Calu3 (cell line): ENCODE data around the gene TCTN1. TPM values are rescaled to one million over a fixed set of nuclear protein-coding genes. Genes with fewer than 3 reads are reported as not detected.

ENCODE experiments used
- BruUV-seq: library from RNA; stranded (reverse); fragments of 400-500 nt; replicated peaks from 2 replicates; lab custom pipeline; 2021; lab: Mats Ljungman, UMichigan
- CTCF ChIA-PET: fragments of 300-600 bp; sonication (Branson Sonifier 250); formaldehyde crosslinking; loops from one replicate; lab custom pipeline; 2022; ENCODE audit warnings: antibody characterized with exemption; lab: Charles Lee
- DNase-seq: peaks from one replicate; pipeline ENCODE4 v3.0.0; 2022
- H3K27ac Mint-ChIP-seq: one replicate; pipeline ENCODE4 v1.8.0; 2022; ENCODE audit warnings: mixed read lengths; ENCODE audit not compliant: unreplicated experiment
- H3K27me3 Mint-ChIP-seq: one replicate; pipeline ENCODE4 v1.8.0; 2022; ENCODE audit warnings: mixed read lengths; ENCODE audit not compliant: unreplicated experiment
- H3K36me3 Mint-ChIP-seq: one replicate; pipeline ENCODE4 v1.8.0; 2022; ENCODE audit warnings: mild to moderate bottlenecking, moderate library complexity, mixed read lengths; ENCODE audit not compliant: insufficient read depth, unreplicated experiment
- H3K4me1 Mint-ChIP-seq: one replicate; pipeline ENCODE4 v1.8.0; 2022; ENCODE audit warnings: mild to moderate bottlenecking, low read depth, mixed read lengths; ENCODE audit not compliant: unreplicated experiment
- H3K4me3 Mint-ChIP-seq: one replicate; pipeline ENCODE4 v1.8.0; 2022; ENCODE audit warnings: mild to moderate bottlenecking, low read depth, moderate library complexity, mixed read lengths; ENCODE audit not compliant: unreplicated experiment
- H3K9me3 Mint-ChIP-seq: one replicate; pipeline ENCODE4 v1.8.0; 2022; ENCODE audit warnings: low read depth, mixed read lengths; ENCODE audit not compliant: unreplicated experiment
- intact Hi-C: fragments of 100-400 bp; cut with micrococcal nuclease; formaldehyde crosslinking; loops from one replicate; pipeline ENCODE4 v1.10.0; 2022; ENCODE audit not compliant: unreplicated experiment
- total RNA-seq: library from RNA; stranded (reverse); gene quantifications from 2 replicates; pipeline ENCODE4 v1.2.3, GENCODE V29; 2022
- TF ChIP-seq, protein P1 (sequence below): fragments of 200-600 bp; IDR thresholded peaks from one replicate; pipeline ENCODE4 v1.8.0; 2022; ENCODE audit warnings: antibody characterized with exemption; ENCODE audit not compliant: unreplicated experiment

TCTN1 gene
- total RNA-seq, 1 experiment from 2014 or later = 41.8 TPM

DNA sequence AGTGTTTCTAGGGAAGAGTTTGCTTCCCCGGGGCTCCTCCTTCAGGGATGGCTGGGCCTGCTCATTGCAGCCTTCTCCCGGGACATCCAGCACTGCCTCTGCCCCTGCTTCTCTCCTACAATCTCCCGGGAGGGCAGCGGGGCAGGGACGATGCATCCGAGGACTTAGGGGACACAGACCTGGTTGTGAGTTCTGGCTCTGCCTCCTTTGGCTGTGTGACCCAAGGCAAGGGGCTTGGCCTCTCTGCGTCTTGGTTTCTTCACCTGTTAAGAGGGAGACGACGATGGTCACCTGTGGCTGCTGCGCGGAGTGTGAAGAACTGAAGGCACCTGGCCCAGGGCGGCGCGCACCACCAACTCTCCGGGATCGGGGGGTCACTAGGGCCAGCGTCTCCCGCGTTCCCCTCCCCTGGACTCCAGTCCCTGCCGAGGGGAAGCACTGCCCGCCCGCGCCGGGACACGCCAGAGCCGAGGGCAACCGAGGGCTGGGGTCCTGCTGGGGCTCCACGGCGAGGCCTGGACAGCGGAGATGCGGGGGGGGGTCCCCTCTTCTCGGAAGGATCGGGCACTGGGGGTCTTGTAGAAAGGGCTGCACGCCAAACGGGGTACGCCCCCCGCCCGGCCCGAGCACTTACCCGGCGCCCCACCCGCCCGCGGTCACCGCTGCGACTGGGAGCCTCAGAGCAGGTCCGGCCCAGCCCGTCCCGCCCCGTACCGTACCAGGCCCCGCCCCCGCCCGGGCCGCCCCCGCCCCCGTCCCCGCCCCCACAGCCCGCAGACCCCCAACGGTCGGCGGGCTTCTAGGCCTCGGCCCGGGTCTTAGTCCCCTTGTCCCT, 74.7 kb downstream of the TCTN1 start, which contains the start of gene HVCN1:
Gene HVCN1 (minus strand): TSS at position 670 of the 835 bp plus-strand sequence. CDS start 5,870 bp downstream, outside the sequence.
- intact Hi-C loops = no loop called here
- H3K4me3 Mint-ChIP-seq = peak within 1 kb of the TSS; percentile 70
- H3K36me3 Mint-ChIP-seq = peaks cover 8% of the 10 kb centered on the region
- H3K4me1 Mint-ChIP-seq = peaks cover 18% of the 10 kb centered on the region
- no peak within 1 kb of the TSS for H3K27ac Mint-ChIP-seq
- no TSS peak for BruUV-seq
- H3K9me3 Mint-ChIP-seq = no peaks in the 10 kb centered on the region
- H3K27me3 Mint-ChIP-seq = peaks cover 61% of the 10 kb centered on the region
- DNase-seq = peak; percentile 28
- TF ChIP-seq, protein P1, sequence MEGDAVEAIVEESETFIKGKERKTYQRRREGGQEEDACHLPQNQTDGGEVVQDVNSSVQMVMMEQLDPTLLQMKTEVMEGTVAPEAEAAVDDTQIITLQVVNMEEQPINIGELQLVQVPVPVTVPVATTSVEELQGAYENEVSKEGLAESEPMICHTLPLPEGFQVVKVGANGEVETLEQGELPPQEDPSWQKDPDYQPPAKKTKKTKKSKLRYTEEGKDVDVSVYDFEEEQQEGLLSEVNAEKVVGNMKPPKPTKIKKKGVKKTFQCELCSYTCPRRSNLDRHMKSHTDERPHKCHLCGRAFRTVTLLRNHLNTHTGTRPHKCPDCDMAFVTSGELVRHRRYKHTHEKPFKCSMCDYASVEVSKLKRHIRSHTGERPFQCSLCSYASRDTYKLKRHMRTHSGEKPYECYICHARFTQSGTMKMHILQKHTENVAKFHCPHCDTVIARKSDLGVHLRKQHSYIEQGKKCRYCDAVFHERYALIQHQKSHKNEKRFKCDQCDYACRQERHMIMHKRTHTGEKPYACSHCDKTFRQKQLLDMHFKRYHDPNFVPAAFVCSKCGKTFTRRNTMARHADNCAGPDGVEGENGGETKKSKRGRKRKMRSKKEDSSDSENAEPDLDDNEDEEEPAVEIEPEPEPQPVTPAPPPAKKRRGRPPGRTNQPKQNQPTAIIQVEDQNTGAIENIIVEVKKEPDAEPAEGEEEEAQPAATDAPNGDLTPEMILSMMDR = no peak
- CTCF ChIA-PET = no interaction called here

DNA sequence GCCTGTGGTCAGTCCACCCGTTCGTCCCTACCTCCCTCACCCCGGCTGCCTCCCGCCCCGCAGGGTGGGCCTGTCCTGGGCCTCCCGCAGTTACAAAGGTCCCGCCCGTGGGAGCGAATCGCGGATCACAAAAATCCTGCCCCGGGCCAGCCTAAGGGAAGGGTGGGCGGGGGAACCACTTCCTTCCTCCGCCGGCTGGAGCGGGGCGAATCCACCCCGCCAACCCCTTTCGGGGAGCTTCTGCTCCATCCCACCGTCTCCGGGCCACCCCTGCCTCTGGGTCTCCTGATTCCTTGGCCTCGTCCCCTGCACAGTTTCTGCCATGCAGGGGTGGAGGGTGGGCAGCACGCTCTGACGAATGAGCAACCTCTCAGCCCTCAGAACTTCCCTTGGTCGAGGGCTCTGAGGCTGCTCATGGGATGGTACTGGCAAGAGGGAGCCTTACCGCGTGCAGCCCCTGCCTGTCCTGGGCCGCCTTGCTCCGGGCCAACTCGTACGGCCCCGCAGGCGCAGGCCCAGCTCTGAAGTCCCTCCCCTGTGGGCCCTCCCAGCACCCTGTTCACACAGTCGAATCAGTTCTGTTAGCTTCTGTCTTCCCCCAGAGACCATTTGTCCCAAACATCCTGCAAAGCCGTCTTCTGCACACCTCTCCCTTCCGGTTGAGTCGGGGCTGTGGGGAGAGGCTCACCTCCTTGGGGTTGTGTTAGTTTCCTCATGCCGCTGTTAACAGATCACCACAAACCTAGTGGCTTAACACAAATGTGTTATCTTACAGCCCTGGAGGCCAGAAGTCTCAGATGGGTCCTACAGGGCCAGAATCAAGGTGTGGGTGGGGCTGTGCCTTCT, 75.6 kb downstream of the TCTN1 start:
- Mint-ChIP-seq H3K4me3 (peak overlapping the region; percentile 70), H3K27ac (no peak overlapping the region), H3K36me3 (peaks cover 8% of the 10 kb centered on the region), H3K9me3 (no peaks in the 10 kb centered on the region), H3K4me1 (peaks cover 18% of the 10 kb centered on the region), H3K27me3 (peaks cover 57% of the 10 kb centered on the region)
- TF ChIP-seq, protein P1 = no peak
- peak; percentile 13 for DNase-seq
- CTCF ChIA-PET = interaction anchor here (0.7 kb wide), 1 partner anchor 15 kb away, joined by 4 read pairs; no protein-coding TSS in a partner anchor
- intact Hi-C loops = no loop called here
- no TSS peak for BruUV-seq

DNA sequence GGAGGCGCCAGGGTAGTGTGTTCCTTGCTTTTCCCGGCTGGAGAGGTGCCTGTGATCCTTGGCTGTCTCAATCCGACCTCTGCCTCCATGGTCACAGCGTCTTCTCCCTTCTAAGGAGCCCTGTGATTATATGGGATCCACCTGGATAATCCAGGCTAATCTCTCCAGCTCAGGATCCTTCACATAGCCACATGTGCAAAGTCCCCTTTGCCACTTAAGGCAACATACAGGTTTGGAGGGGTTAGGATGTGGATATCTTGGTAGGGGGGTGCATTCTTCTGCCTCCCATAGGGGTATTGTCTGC, 76.2 kb downstream of the TCTN1 start:
- peaks cover 18% of the 10 kb centered on the region for H3K4me1 Mint-ChIP-seq
- intact Hi-C loops = no loop called here
- no peak for DNase-seq
- no peak overlapping the region for H3K27ac Mint-ChIP-seq
- TF ChIP-seq, protein P1 = no peak
- H3K4me3 Mint-ChIP-seq = peak overlapping the region; percentile 70
- no TSS peak for BruUV-seq
- peaks cover 51% of the 10 kb centered on the region for H3K27me3 Mint-ChIP-seq
- H3K36me3 Mint-ChIP-seq = peaks cover 8% of the 10 kb centered on the region
- CTCF ChIA-PET = no interaction called here
- H3K9me3 Mint-ChIP-seq = no peaks in the 10 kb centered on the region

DNA sequence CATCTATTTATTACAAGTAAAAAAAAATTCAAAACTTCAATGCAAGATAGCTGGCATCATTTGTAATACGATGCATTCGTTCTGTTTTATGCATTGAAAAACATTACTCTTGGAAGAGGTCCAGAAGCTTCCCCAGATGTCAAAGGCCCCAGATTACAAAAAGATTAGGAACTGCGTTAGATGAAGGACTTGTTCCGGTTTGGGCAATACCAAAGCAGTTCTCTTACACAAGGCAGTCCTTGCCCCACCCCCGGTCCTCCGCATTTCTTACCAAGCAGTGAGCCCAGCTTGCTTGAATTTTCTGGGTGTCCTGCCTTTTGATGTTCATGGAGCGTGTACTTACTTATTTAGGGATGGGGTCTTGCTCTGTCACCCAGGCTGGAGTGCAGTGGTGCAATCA, 79.8 kb downstream of the TCTN1 start:
- TF ChIP-seq, protein P1 = no peak

More for the DNA sequence above, 79.8 kb downstream of the TCTN1 start:
- DNase-seq = no peak
- Mint-ChIP-seq H3K27me3 (peaks cover 17% of the 10 kb centered on the region), H3K36me3 (peaks cover 8% of the 10 kb centered on the region), H3K4me1 (peaks cover 19% of the 10 kb centered on the region), H3K4me3 (no peak overlapping the region), H3K27ac (no peak overlapping the region), H3K9me3 (no peaks in the 10 kb centered on the region)
- CTCF ChIA-PET = no interaction called here
- intact Hi-C loops = no loop called here
- no TSS peak for BruUV-seq
